ENCODE results near the gene CLDND2.

CLDND2 gene

GRCh38 chr19:51370230-51370629 is 1.4 kb upstream of the CLDND2 start:
- peaks cover 68% of the 10 kb centered on the region for H3K4me1 Mint-ChIP-seq (ENCODE audit: low read depth)
- H3K4me3 Mint-ChIP-seq = peak overlapping the region; percentile 97
- no peaks in the 10 kb centered on the region for H3K27me3 Mint-ChIP-seq
- H3K36me3 Mint-ChIP-seq (ENCODE audit: low read depth) = peaks cover 58% of the 10 kb centered on the region
- no peak for DNase-seq
- H3K9me3 Mint-ChIP-seq = peaks cover under 1% of the 10 kb centered on the region
- peak overlapping the region; percentile 98 for H3K27ac Mint-ChIP-seq

GRCh38 chr19:51367565-51368365 is 1.0 kb downstream of the CLDND2 start:
- Mint-ChIP-seq H3K27ac (peak overlapping the region; percentile 97), H3K36me3 (ENCODE audit: low read depth) (peaks cover 77% of the 10 kb centered on the region), H3K27me3 (no peaks in the 10 kb centered on the region), H3K9me3 (no peaks in the 10 kb centered on the region), H3K4me1 (ENCODE audit: low read depth) (peaks cover 66% of the 10 kb centered on the region), H3K4me3 (peak overlapping the region; percentile 97)
- DNase-seq = peak; percentile 100

GRCh38 chr19:51367255-51367564 is 1.6 kb downstream of the CLDND2 start:
- Mint-ChIP-seq H3K27ac (peak overlapping the region; percentile 97), H3K36me3 (ENCODE audit: low read depth) (peaks cover 77% of the 10 kb centered on the region), H3K4me1 (ENCODE audit: low read depth) (peaks cover 66% of the 10 kb centered on the region), H3K27me3 (no peaks in the 10 kb centered on the region), H3K4me3 (peak overlapping the region; percentile 97), H3K9me3 (no peaks in the 10 kb centered on the region)
- DNase-seq = no peak

- no peaks in the 10 kb centered on the region for H3K27me3 Mint-ChIP-seq
- H3K4me1 Mint-ChIP-seq (ENCODE audit: low read depth) = peaks cover 65% of the 10 kb centered on the region
- H3K4me3 Mint-ChIP-seq = peak overlapping the region; percentile 97
- DNase-seq = peak; percentile 93
- peaks cover 73% of the 10 kb centered on the region for H3K36me3 Mint-ChIP-seq (ENCODE audit: low read depth)
- peak overlapping the region; percentile 97 for H3K27ac Mint-ChIP-seq
- no peaks in the 10 kb centered on the region for H3K9me3 Mint-ChIP-seq
Observed at GRCh38 chr19:51366389-51367254, 2.2 kb downstream of the CLDND2 start.

- Mint-ChIP-seq H3K4me1 (ENCODE audit: low read depth) (peaks cover 61% of the 10 kb centered on the region), H3K36me3 (ENCODE audit: low read depth) (peaks cover 70% of the 10 kb centered on the region), H3K27ac (peak within 1 kb of the TSS; percentile 97), H3K27me3 (no peaks in the 10 kb centered on the region), H3K9me3 (no peaks in the 10 kb centered on the region), H3K4me3 (peak within 1 kb of the TSS; percentile 97)
- DNase-seq = no peak
Observed at GRCh38 chr19:51365965-51366388, 2.8 kb downstream of the CLDND2 start, which contains the start of gene ETFB. TSS of gene ETFB (minus strand) at chr19:51366388. CDS start at chr19:51366326, 62 bp downstream.

- H3K27me3 Mint-ChIP-seq = no peaks in the 10 kb centered on the region
- H3K4me1 Mint-ChIP-seq (ENCODE audit: low read depth) = peaks cover 58% of the 10 kb centered on the region
- peak overlapping the region; percentile 97 for H3K4me3 Mint-ChIP-seq
- peak; percentile 62 for DNase-seq
- H3K9me3 Mint-ChIP-seq = no peaks in the 10 kb centered on the region
- peaks cover 64% of the 10 kb centered on the region for H3K36me3 Mint-ChIP-seq (ENCODE audit: low read depth)
- H3K27ac Mint-ChIP-seq = peak overlapping the region; percentile 97
Observed at GRCh38 chr19:51365211-51365964, 3.4 kb downstream of the CLDND2 start.

GRCh38 chr19:51364200-51365106 is 4.3 kb downstream of the CLDND2 start:
- Mint-ChIP-seq H3K27me3 (no peaks in the 10 kb centered on the region), H3K4me3 (peak overlapping the region; percentile 61), H3K27ac (peak overlapping the region; percentile 88), H3K4me1 (ENCODE audit: low read depth) (peaks cover 56% of the 10 kb centered on the region), H3K36me3 (ENCODE audit: low read depth) (peaks cover 60% of the 10 kb centered on the region), H3K9me3 (no peaks in the 10 kb centered on the region)
- no peak for DNase-seq

- H3K9me3 Mint-ChIP-seq = no peaks in the 10 kb centered on the region
- H3K27ac Mint-ChIP-seq = no peak overlapping the region
- H3K4me3 Mint-ChIP-seq = no peak overlapping the region
- peaks cover 55% of the 10 kb centered on the region for H3K36me3 Mint-ChIP-seq (ENCODE audit: low read depth)
- no peak for DNase-seq
- H3K4me1 Mint-ChIP-seq (ENCODE audit: low read depth) = peaks cover 57% of the 10 kb centered on the region
- H3K27me3 Mint-ChIP-seq = no peaks in the 10 kb centered on the region
Observed at GRCh38 chr19:51361239-51361638, 7.6 kb downstream of the CLDND2 start.

GRCh38 chr19:51359294-51359693 is 9.5 kb downstream of the CLDND2 start:
- Mint-ChIP-seq H3K9me3 (no peaks in the 10 kb centered on the region), H3K36me3 (ENCODE audit: low read depth) (peaks cover 44% of the 10 kb centered on the region), H3K27ac (peak overlapping the region; percentile 69), H3K4me3 (no peak overlapping the region), H3K27me3 (no peaks in the 10 kb centered on the region), H3K4me1 (ENCODE audit: low read depth) (peaks cover 63% of the 10 kb centered on the region)
- DNase-seq = no peak

GRCh38 chr19:51357952-51358351 is 10.9 kb downstream of the CLDND2 start:
- H3K27ac Mint-ChIP-seq = no peak overlapping the region
- DNase-seq = no peak
- no peaks in the 10 kb centered on the region for H3K27me3 Mint-ChIP-seq
- peaks cover 51% of the 10 kb centered on the region for H3K4me1 Mint-ChIP-seq (ENCODE audit: low read depth)
- H3K9me3 Mint-ChIP-seq = no peaks in the 10 kb centered on the region
- peaks cover 37% of the 10 kb centered on the region for H3K36me3 Mint-ChIP-seq (ENCODE audit: low read depth)
- H3K4me3 Mint-ChIP-seq = no peak overlapping the region

- DNase-seq = no peak
- Mint-ChIP-seq H3K27me3 (no peaks in the 10 kb centered on the region), H3K36me3 (ENCODE audit: low read depth) (peaks cover 45% of the 10 kb centered on the region), H3K27ac (no peak overlapping the region), H3K4me3 (no peak overlapping the region), H3K9me3 (no peaks in the 10 kb centered on the region), H3K4me1 (ENCODE audit: low read depth) (peaks cover 39% of the 10 kb centered on the region)
Observed at GRCh38 chr19:51356159-51356801, 12.5 kb downstream of the CLDND2 start.

GRCh38 chr19:51354742-51355148 is 14.1 kb downstream of the CLDND2 start:
- peaks cover 33% of the 10 kb centered on the region for H3K4me1 Mint-ChIP-seq (ENCODE audit: low read depth)
- H3K27ac Mint-ChIP-seq = peak overlapping the region; percentile 79
- no peaks in the 10 kb centered on the region for H3K27me3 Mint-ChIP-seq
- no peak for DNase-seq
- peak overlapping the region; percentile 16 for H3K4me3 Mint-ChIP-seq
- H3K9me3 Mint-ChIP-seq = no peaks in the 10 kb centered on the region
- H3K36me3 Mint-ChIP-seq (ENCODE audit: low read depth) = peaks cover 58% of the 10 kb centered on the region

- Mint-ChIP-seq H3K27ac (peak overlapping the region; percentile 79), H3K4me1 (ENCODE audit: low read depth) (peaks cover 29% of the 10 kb centered on the region), H3K36me3 (ENCODE audit: low read depth) (peaks cover 59% of the 10 kb centered on the region), H3K4me3 (no peak overlapping the region), H3K9me3 (no peaks in the 10 kb centered on the region), H3K27me3 (no peaks in the 10 kb centered on the region)
- no peak for DNase-seq
Observed at GRCh38 chr19:51354103-51354741, 14.6 kb downstream of the CLDND2 start.

Data from activated T-cell treated with anti-CD3 and anti-CD28 coated beads, Interleukin-2, amount 50 U/mL, for 24 hours (primary cell).